Measurements from ENCODE around the gene APBA2. TPM values are rescaled to one million over a fixed set of nuclear protein-coding genes. Genes with fewer than 3 reads are reported as not detected.

Gene APBA2
- total and polyA plus RNA-seq, 8 donors, result 0.45 to 13.3 (median 2.0) TPM; not detected in 1

DNA sequence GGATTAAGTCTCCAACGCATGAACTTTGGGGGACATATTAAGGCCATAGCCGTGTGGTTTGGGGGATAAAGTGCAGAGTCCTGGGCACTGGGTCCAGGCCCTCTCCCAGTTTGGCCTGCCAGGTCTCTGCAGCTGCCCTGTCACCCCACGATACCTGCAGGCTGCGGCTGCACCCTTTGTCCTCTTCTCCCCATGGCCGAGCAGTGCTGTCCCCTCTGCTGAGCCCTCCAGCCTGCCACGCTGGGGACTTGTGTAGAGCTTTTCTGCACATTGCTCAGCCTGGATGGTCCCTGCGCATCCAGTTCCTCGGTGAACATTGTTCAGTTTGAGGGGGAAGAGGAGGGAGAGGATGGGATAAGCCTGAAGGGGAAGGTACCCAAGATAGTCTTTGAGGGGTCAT, 167.2 kb downstream of the APBA2 start:
- H3K4me1 ChIP-seq, result no peaks in the 10 kb centered on the region
- no peaks in the 10 kb centered on the region for H3K36me3 ChIP-seq
- no peaks in the 10 kb centered on the region for H3K27me3 ChIP-seq
- 85 to 95% (median 89%) methylated on average over 8 of the region's 8 CpGs for WGBS, 5 donors
- no peak overlapping the region for H3K4me3 ChIP-seq
- no peak for TF ChIP-seq POLR2AphosphoS5 (IDR thresholded peaks at IDR 0.05)
- TF ChIP-seq, protein P1, sequence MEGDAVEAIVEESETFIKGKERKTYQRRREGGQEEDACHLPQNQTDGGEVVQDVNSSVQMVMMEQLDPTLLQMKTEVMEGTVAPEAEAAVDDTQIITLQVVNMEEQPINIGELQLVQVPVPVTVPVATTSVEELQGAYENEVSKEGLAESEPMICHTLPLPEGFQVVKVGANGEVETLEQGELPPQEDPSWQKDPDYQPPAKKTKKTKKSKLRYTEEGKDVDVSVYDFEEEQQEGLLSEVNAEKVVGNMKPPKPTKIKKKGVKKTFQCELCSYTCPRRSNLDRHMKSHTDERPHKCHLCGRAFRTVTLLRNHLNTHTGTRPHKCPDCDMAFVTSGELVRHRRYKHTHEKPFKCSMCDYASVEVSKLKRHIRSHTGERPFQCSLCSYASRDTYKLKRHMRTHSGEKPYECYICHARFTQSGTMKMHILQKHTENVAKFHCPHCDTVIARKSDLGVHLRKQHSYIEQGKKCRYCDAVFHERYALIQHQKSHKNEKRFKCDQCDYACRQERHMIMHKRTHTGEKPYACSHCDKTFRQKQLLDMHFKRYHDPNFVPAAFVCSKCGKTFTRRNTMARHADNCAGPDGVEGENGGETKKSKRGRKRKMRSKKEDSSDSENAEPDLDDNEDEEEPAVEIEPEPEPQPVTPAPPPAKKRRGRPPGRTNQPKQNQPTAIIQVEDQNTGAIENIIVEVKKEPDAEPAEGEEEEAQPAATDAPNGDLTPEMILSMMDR (IDR thresholded peaks at IDR 0.05), result no peak
- TF ChIP-seq EP300 (IDR thresholded peaks at IDR 0.05), result no peak
- intact Hi-C loops (cut with DNase I; ENCODE audit: low total_unique reads), result no loop called here
- DNase-seq, result no peak
- H3K9me3 ChIP-seq, result peaks cover 0 to 16% (median 9%) of the 10 kb centered on the region in 4 donors
- no peak overlapping the region for H3K27ac ChIP-seq

DNA sequence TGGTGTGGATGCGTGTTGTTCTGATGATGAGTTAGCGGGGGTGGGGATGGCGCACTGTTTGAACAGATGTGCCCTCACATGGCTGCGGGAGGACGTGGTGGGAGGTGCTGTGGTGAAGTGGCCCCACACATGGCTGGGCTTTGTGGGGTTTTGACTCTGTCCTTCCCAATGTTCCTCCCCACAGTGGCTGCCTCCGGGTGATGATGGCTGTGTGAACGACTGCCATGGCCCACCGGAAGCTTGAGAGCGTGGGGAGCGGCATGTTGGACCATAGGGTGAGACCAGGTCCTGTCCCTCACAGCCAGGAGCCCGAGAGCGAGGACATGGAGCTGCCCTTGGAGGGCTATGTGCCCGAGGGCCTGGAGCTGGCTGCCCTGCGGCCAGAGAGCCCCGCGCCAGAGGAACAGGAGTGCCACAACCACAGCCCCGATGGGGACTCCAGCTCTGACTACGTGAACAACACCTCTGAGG, 167.9 kb downstream of the APBA2 start:
- Histone ChIP-seq H3K4me1 (no peaks in the 10 kb centered on the region), H3K27ac (no peak overlapping the region), H3K36me3 (no peaks in the 10 kb centered on the region), H3K9me3 (peaks cover 0 to 16% (median 9%) of the 10 kb centered on the region in 4 donors), H3K27me3 (no peaks in the 10 kb centered on the region), H3K4me3 (no peak overlapping the region)
- DNase-seq, result no peak
- TF ChIP-seq POLR2AphosphoS5 (IDR thresholded peaks at IDR 0.05), result no peak
- TF ChIP-seq, protein P1 (IDR thresholded peaks at IDR 0.05), result no peak
- TF ChIP-seq POLR2A (IDR thresholded peaks at IDR 0.05), result no peak
- TF ChIP-seq EP300 (IDR thresholded peaks at IDR 0.05), result no peak
- 74 to 94% (median 90%) methylated on average over 3 to 18 of the region's 18 CpGs for WGBS, 5 donors
- intact Hi-C loops (cut with DNase I; ENCODE audit: low total_unique reads), result no loop called here

DNA sequence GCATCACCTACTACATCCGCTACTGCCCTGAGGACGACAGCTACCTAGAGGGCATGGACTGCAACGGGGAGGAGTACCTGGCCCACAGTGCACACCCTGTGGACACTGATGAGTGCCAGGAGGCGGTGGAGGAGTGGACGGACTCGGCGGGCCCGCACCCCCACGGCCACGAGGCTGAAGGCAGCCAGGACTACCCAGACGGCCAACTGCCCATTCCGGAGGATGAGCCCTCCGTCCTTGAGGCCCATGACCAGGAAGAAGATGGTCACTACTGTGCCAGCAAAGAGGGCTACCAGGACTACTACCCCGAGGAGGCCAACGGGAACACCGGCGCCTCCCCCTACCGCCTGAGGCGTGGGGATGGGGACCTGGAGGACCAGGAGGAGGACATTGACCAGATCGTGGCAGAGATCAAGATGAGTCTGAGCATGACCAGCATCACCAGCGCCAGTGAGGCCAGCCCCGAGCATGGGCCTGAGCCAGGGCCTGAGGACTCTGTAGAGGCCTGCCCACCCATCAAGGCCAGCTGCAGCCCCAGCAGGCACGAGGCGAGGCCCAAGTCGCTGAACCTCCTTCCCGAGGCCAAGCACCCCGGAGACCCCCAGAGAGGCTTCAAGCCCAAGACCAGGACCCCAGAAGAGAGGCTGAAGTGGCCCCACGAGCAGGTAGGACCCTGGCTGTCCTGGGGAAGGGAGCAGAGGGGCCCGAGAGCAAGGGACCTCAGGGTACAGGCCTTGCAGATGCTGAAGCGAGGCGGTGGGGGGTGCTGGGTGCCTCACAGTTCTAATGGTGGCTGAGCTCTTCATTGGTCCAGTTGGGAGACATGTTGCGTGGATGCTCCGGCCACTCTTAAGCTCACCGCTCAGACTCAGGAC, 168.6 kb downstream of the APBA2 start:
- no peak for TF ChIP-seq POLR2A (IDR thresholded peaks at IDR 0.05)
- TF ChIP-seq, protein P1 (IDR thresholded peaks at IDR 0.05), result no peak
- TF ChIP-seq POLR2AphosphoS5 (IDR thresholded peaks at IDR 0.05), result no peak
- no peak for TF ChIP-seq EP300 (IDR thresholded peaks at IDR 0.05)
- Histone ChIP-seq H3K4me1 (no peaks in the 10 kb centered on the region), H3K36me3 (no peaks in the 10 kb centered on the region), H3K27ac (no peak overlapping the region), H3K9me3 (peaks cover 0 to 21% (median 9%) of the 10 kb centered on the region in 4 donors), H3K27me3 (no peaks in the 10 kb centered on the region), H3K4me3 (no peak overlapping the region)
- WGBS, 5 donors, result 92 to 95% (median 93%) methylated on average over 13 to 34 of the region's 34 CpGs
- intact Hi-C loops (cut with DNase I; ENCODE audit: low total_unique reads), result no loop called here
- DNase-seq, result no peak

DNA sequence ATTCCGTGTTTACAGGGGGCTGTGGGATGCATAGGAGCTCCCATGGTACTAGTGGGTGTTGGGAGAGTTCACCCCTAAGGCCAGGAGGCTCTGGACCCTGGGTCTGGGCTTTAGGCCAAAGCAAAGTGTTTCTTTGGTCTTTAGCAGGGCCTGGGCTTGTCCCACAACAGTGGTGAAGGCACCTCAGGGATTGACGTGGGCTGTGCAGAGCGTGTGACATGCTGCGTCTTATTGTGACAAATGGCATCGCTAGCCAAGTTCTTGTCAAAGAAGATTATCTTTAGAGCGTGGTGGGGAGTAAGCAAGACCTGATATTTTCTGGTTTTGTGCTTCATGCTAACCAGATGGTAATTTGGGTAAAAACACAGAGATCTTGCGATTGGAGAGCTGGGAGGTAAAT, 170.1 kb downstream of the APBA2 start:
- TF ChIP-seq EP300 (IDR thresholded peaks at IDR 0.05), result no peak
- TF ChIP-seq POLR2AphosphoS5 (IDR thresholded peaks at IDR 0.05), result no peak
- TF ChIP-seq POLR2A (IDR thresholded peaks at IDR 0.05), result no peak
- TF ChIP-seq, protein P1 (IDR thresholded peaks at IDR 0.05), result no peak
- WGBS, 5 donors, result 55 to 80% (median 71%) methylated on average over 7 of the region's 7 CpGs
- H3K9me3 ChIP-seq, result peaks cover 0 to 24% (median 11%) of the 10 kb centered on the region in 4 donors
- DNase-seq, result no peak
- H3K4me3 ChIP-seq, result no peak overlapping the region
- intact Hi-C loops (cut with DNase I; ENCODE audit: low total_unique reads), result no loop called here
- no peaks in the 10 kb centered on the region for H3K36me3 ChIP-seq
- H3K27ac ChIP-seq, result no peak overlapping the region
- H3K27me3 ChIP-seq, result no peaks in the 10 kb centered on the region
- no peaks in the 10 kb centered on the region for H3K4me1 ChIP-seq

Data from stomach (tissue), 9 donors.